Lower lobe of right lung (tissue), 2 donors: ENCODE measurements around the gene GPATCH1. TPM values are rescaled to one million over a fixed set of nuclear protein-coding genes. Genes with fewer than 3 reads are reported as not detected.
A peak's percentile ranks its signal among the peaks of the same experiment; 100 is the strongest.
"Not testable (repeated sequence)": the region's sequence is repeated elsewhere in the genome, so short reads cannot be mapped to it uniquely, and the experiment has no call there.

Experiments
- ATAC-seq, 2 donors: fragments of 200-7000 bp; cut with Tn5 transposase; one replicate each; pipeline ENCODE4 v1.9.1; 2020 to 2022; ENCODE audit warnings: mild to moderate bottlenecking in 2 of 2, moderate library complexity in 2 of 2
- DNase-seq: peaks from one replicate; pipeline ENCODE4 v3.0.0-alpha.2; 2020
- H3K27ac ChIP-seq: fragments of 200-600 bp; one replicate; pipeline ENCODE4 v1.8.0; 2022
- H3K27me3 ChIP-seq: fragments of 200-600 bp; one replicate; pipeline ENCODE4 v1.8.0; 2022; ENCODE audit warnings: low read depth
- H3K36me3 ChIP-seq: fragments of 200-600 bp; one replicate; pipeline ENCODE4 v1.8.0; 2022; ENCODE audit warnings: mild to moderate bottlenecking
- H3K4me1 ChIP-seq: fragments of 200-600 bp; one replicate; pipeline ENCODE4 v1.8.0; 2022
- H3K4me3 ChIP-seq: fragments of 200-600 bp; one replicate; pipeline ENCODE4 v1.8.0; 2022; ENCODE audit warnings: mild to moderate bottlenecking
- H3K9me3 ChIP-seq: fragments of 200-600 bp; one replicate; pipeline ENCODE4 v1.8.0; 2022
- CTCF ChIP-seq: fragments of 200-600 bp; IDR thresholded peaks from one replicate; pipeline ENCODE4 v1.8.0; 2022; ENCODE audit warnings: antibody characterized with exemption, mild to moderate bottlenecking
- intact Hi-C: fragments of 100-400 bp; cut with DNase I; formaldehyde crosslinking; loops from one replicate; pipeline ENCODE4 v1.11.0; 2022
- total RNA-seq: library from RNA; stranded (reverse); fragmentation: NEBNext Ultra II Directional; extraction: Animal tissue kit (Norgen Biotek cat#: 25700); gene quantifications from one replicate; pipeline ENCODE4 v1.2.1, GENCODE V29; 2021
- donor health status: DM: no; HTN: yes; CAD: no; lungs with severe emphysema.

GPATCH1 gene
- total RNA-seq, 1 donor from 2014 or later, result 8.4 TPM

GRCh38 chr19:33039108-33039599 lies 41.8 kb upstream of the GPATCH1 start:
- Histone ChIP-seq H3K27me3 (no peaks in the 10 kb centered on the region), H3K36me3 (peaks cover 4% of the 10 kb centered on the region), H3K27ac (no peak overlapping the region), H3K4me3 (no peak overlapping the region), H3K9me3 (no peaks in the 10 kb centered on the region), H3K4me1 (no peaks in the 10 kb centered on the region)
- ATAC-seq (no peak), DNase-seq (no peak)
- TF ChIP-seq CTCF, result no peak
- intact Hi-C loops, result no loop called here

DNA sequence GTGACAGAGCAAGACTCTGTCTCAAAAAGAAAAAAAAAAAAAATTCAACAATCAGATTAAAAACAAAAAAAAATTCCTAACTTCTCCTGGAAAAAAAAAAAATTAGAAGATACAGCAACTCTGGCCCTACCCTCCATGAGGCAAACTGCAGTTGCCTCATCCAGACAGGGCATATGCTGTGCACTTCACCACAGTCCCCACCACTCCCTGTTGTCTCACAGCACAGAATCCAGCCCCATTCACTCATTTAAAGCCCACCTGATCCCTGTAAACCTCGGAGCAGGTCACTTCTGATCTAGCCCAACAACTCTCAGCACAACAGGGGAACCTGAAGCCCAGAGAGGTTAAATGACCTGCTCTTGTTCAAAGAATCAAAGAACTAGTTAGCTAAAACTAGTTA lies 41.2 kb upstream of the GPATCH1 start:
- no peak overlapping the region for H3K27ac ChIP-seq
- intact Hi-C loops, result no loop called here
- no peaks in the 10 kb centered on the region for H3K27me3 ChIP-seq
- H3K4me3 ChIP-seq, result no peak overlapping the region
- no peak for TF ChIP-seq CTCF
- DNase-seq (no peak), ATAC-seq (no peak)
- peaks cover 4% of the 10 kb centered on the region for H3K36me3 ChIP-seq
- H3K9me3 ChIP-seq, result no peaks in the 10 kb centered on the region
- H3K4me1 ChIP-seq, result no peaks in the 10 kb centered on the region

GRCh38 chr19:33040994-33041827 lies 39.8 kb upstream of the GPATCH1 start:
- no peak for TF ChIP-seq CTCF
- Histone ChIP-seq H3K9me3 (no peaks in the 10 kb centered on the region), H3K27me3 (no peaks in the 10 kb centered on the region), H3K27ac (no peak overlapping the region), H3K4me3 (no peak overlapping the region), H3K4me1 (no peaks in the 10 kb centered on the region), H3K36me3 (peaks cover 4% of the 10 kb centered on the region)
- DNase-seq, result no peak
- peak in 1 of 2 donors; percentile 37 for ATAC-seq
- intact Hi-C loops, result no loop called here

DNA sequence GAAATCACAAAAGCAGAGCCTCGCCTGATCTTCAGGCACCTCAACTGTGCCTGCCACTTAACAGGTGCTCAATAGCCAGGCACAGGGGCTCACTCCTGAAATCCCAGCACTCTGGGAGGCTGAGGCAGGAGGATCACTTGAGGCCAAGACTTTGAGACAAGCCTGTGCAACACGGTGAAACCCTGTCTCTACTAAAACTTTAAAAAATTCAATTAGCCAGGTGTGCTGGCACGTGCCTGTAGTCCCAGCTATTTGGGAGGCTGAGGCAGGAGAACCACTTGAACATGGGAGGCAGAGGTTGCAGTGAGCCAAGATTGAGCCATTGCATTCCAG lies 39.2 kb upstream of the GPATCH1 start:
- intact Hi-C loops, ATAC-seq, H3K9me3 ChIP-seq, H3K27me3 ChIP-seq, H3K4me3 ChIP-seq, H3K27ac ChIP-seq, DNase-seq, H3K4me1 ChIP-seq, H3K36me3 ChIP-seq: not testable (repeated sequence)

DNA sequence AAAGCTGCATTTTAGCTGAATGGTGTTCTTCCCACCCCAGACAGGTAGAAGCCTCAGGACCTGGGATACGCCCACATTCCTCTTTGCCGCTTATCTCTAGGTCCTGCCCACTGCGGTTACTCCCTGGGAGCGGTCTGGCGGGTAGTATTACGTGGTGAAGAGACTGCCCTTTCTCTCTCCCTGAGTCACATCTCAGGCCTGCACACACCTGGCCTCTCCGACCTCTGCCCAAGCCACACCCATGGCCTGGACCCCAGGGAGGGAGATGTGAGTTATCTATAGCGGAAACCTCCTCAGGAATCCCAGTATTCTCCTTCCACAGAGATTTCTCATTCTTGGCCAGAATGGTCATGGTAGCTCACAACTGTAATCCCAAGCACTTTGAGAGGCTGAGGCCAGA lies 33.6 kb upstream of the GPATCH1 start:
- Histone ChIP-seq H3K36me3 (peaks cover 1% of the 10 kb centered on the region), H3K4me3 (no peak overlapping the region), H3K27me3 (no peaks in the 10 kb centered on the region), H3K9me3 (no peaks in the 10 kb centered on the region), H3K4me1 (peaks cover 1% of the 10 kb centered on the region), H3K27ac (no peak overlapping the region)
- DNase-seq (peak; percentile 70), ATAC-seq (peak; percentile 96 to 97)
- no peak for TF ChIP-seq CTCF
- intact Hi-C loops, result no loop called here
